ENCODE results near the gene EIF2AK2. TPM values are rescaled to one million over a fixed set of nuclear protein-coding genes. Genes with fewer than 3 reads are reported as not detected.
A peak's percentile ranks its signal among the peaks of the same experiment; 100 is the strongest.

EIF2AK2 gene
- total RNA-seq, 2 experiments from 2014 or later, result 68.7 to 74.8 TPM

- no peaks in the 10 kb centered on the region for H3K36me3 Mint-ChIP-seq
- no peaks in the 10 kb centered on the region for H3K4me1 Mint-ChIP-seq
- no peak within 1 kb of the TSS for H3K4me3 Mint-ChIP-seq
- peaks cover 5% of the 10 kb centered on the region for H3K27me3 Mint-ChIP-seq
- no peak within 1 kb of the TSS for H3K27ac Mint-ChIP-seq
- no peaks in the 10 kb centered on the region for H3K9me3 Mint-ChIP-seq
- no peak for DNase-seq
These were observed 31.8 kb upstream of the EIF2AK2 start, which contains the start of gene SULT6B1 for GRCh38 chr2:37188570-37188969. Gene SULT6B1, minus strand, starts transcription at chr2:37188670. Its CDS starts 30 bp downstream, at chr2:37188640.

- Mint-ChIP-seq H3K27ac (no peak overlapping the region), H3K4me1 (peaks cover 4% of the 10 kb centered on the region), H3K36me3 (no peaks in the 10 kb centered on the region), H3K4me3 (no peak overlapping the region), H3K27me3 (peaks cover 5% of the 10 kb centered on the region), H3K9me3 (no peaks in the 10 kb centered on the region)
- DNase-seq, result no peak
These were observed 25.2 kb upstream of the EIF2AK2 start for GRCh38 chr2:37181726-37182684.

GRCh38 chr2:37180640-37181039 lies 23.9 kb upstream of the EIF2AK2 start:
- Mint-ChIP-seq H3K9me3 (no peaks in the 10 kb centered on the region), H3K4me3 (no peak overlapping the region), H3K36me3 (no peaks in the 10 kb centered on the region), H3K4me1 (peaks cover 4% of the 10 kb centered on the region), H3K27me3 (peaks cover 5% of the 10 kb centered on the region), H3K27ac (no peak overlapping the region)
- no peak for DNase-seq

GRCh38 chr2:37180006-37180639 lies 23.3 kb upstream of the EIF2AK2 start:
- Mint-ChIP-seq H3K36me3 (no peaks in the 10 kb centered on the region), H3K9me3 (no peaks in the 10 kb centered on the region), H3K27ac (no peak overlapping the region), H3K27me3 (peaks cover 3% of the 10 kb centered on the region), H3K4me1 (peaks cover 4% of the 10 kb centered on the region), H3K4me3 (no peak overlapping the region)
- no peak for DNase-seq

GRCh38 chr2:37173741-37174140 lies 17.0 kb upstream of the EIF2AK2 start:
- Mint-ChIP-seq H3K27ac (no peak overlapping the region), H3K4me1 (no peaks in the 10 kb centered on the region), H3K9me3 (no peaks in the 10 kb centered on the region), H3K27me3 (no peaks in the 10 kb centered on the region), H3K36me3 (no peaks in the 10 kb centered on the region), H3K4me3 (no peak overlapping the region)
- no peak for DNase-seq

- Mint-ChIP-seq H3K27me3 (no peaks in the 10 kb centered on the region), H3K9me3 (peaks cover under 1% of the 10 kb centered on the region), H3K4me3 (no peak overlapping the region), H3K4me1 (no peaks in the 10 kb centered on the region), H3K27ac (no peak overlapping the region), H3K36me3 (no peaks in the 10 kb centered on the region)
- DNase-seq, result no peak
These were observed 14.8 kb upstream of the EIF2AK2 start for GRCh38 chr2:37171624-37171950.

- peak; percentile 22 for DNase-seq
- H3K4me3 Mint-ChIP-seq, result no peak overlapping the region
- no peak overlapping the region for H3K27ac Mint-ChIP-seq
- peaks cover 9% of the 10 kb centered on the region for H3K36me3 Mint-ChIP-seq
- no peaks in the 10 kb centered on the region for H3K27me3 Mint-ChIP-seq
- peaks cover 16% of the 10 kb centered on the region for H3K9me3 Mint-ChIP-seq
- H3K4me1 Mint-ChIP-seq, result no peaks in the 10 kb centered on the region
These were observed 11.6 kb upstream of the EIF2AK2 start for GRCh38 chr2:37168217-37168981.

GRCh38 chr2:37167636-37168180 lies 10.9 kb upstream of the EIF2AK2 start:
- no peak overlapping the region for H3K4me3 Mint-ChIP-seq
- no peak for DNase-seq
- peaks cover 16% of the 10 kb centered on the region for H3K9me3 Mint-ChIP-seq
- no peak overlapping the region for H3K27ac Mint-ChIP-seq
- H3K4me1 Mint-ChIP-seq, result no peaks in the 10 kb centered on the region
- no peaks in the 10 kb centered on the region for H3K27me3 Mint-ChIP-seq
- H3K36me3 Mint-ChIP-seq, result peaks cover 9% of the 10 kb centered on the region

- Mint-ChIP-seq H3K36me3 (peaks cover 9% of the 10 kb centered on the region), H3K4me3 (no peak overlapping the region), H3K27ac (no peak overlapping the region), H3K9me3 (peaks cover 16% of the 10 kb centered on the region), H3K4me1 (no peaks in the 10 kb centered on the region), H3K27me3 (no peaks in the 10 kb centered on the region)
- no peak for DNase-seq
These were observed 8.0 kb upstream of the EIF2AK2 start for GRCh38 chr2:37164757-37165156.

GRCh38 chr2:37156071-37156856 lies 516 bp downstream of the EIF2AK2 start:
- Mint-ChIP-seq H3K27ac (peak overlapping the region; percentile 90), H3K4me1 (peaks cover 44% of the 10 kb centered on the region), H3K27me3 (no peaks in the 10 kb centered on the region)

GRCh38 chr2:37154785-37155184 lies 2.0 kb downstream of the EIF2AK2 start:
- Mint-ChIP-seq H3K4me3 (no peak overlapping the region), H3K36me3 (peaks cover 42% of the 10 kb centered on the region), H3K4me1 (peaks cover 54% of the 10 kb centered on the region), H3K9me3 (peaks cover 8% of the 10 kb centered on the region), H3K27ac (peak overlapping the region; percentile 0), H3K27me3 (no peaks in the 10 kb centered on the region)
- DNase-seq, result no peak

More at GRCh38 chr2:37156071-37156856, 516 bp downstream of the EIF2AK2 start:
- Mint-ChIP-seq H3K9me3 (peaks cover 8% of the 10 kb centered on the region), H3K36me3 (peaks cover 42% of the 10 kb centered on the region), H3K4me3 (peak overlapping the region; percentile 93)
- no peak for DNase-seq

- Mint-ChIP-seq H3K27me3 (no peaks in the 10 kb centered on the region), H3K36me3 (peaks cover 48% of the 10 kb centered on the region), H3K4me1 (peaks cover 53% of the 10 kb centered on the region), H3K4me3 (no peak overlapping the region), H3K9me3 (peaks cover 8% of the 10 kb centered on the region), H3K27ac (no peak overlapping the region)
- no peak for DNase-seq
These were observed 3.6 kb downstream of the EIF2AK2 start for GRCh38 chr2:37153224-37153623.

- no peak overlapping the region for H3K4me3 Mint-ChIP-seq
These were observed 7.0 kb downstream of the EIF2AK2 start for GRCh38 chr2:37149626-37150322.

GRCh38 chr2:37148325-37148724 lies 8.5 kb downstream of the EIF2AK2 start:
- no peak for DNase-seq
- Mint-ChIP-seq H3K36me3 (peaks cover 34% of the 10 kb centered on the region), H3K4me1 (peaks cover 24% of the 10 kb centered on the region), H3K27ac (no peak overlapping the region), H3K27me3 (no peaks in the 10 kb centered on the region), H3K4me3 (no peak overlapping the region), H3K9me3 (no peaks in the 10 kb centered on the region)

More at GRCh38 chr2:37149626-37150322, 7.0 kb downstream of the EIF2AK2 start:
- Mint-ChIP-seq H3K4me1 (peaks cover 33% of the 10 kb centered on the region), H3K36me3 (peaks cover 47% of the 10 kb centered on the region), H3K9me3 (peaks cover 4% of the 10 kb centered on the region), H3K27ac (no peak overlapping the region), H3K27me3 (no peaks in the 10 kb centered on the region)
- DNase-seq, result no peak

All from activated naive CD8-positive, alpha-beta T cell treated with anti-CD3 and anti-CD28 coated beads for 36 hours (primary cell).